ENCODE results near the gene CCDC86.

The CCDC86 gene

GRCh38 chr11:60854140-60854846, 12.4 kb downstream of the CCDC86 start:
- Histone ChIP-seq H4K8ac (ENCODE audit: low read length) (no peak overlapping the region), H3K36me3 (ENCODE audit: control insufficient read depth in 1 of 2, insufficient read depth in 2 of 2, low read depth in 1 of 2, low read length in 2 of 2) (peaks cover 34 to 43% of the 10 kb centered on the region in 2 experiments), H2AFZ (ENCODE audit: low read depth, low read length) (no peak overlapping the region), H4K91ac (ENCODE audit: low read length) (no peak overlapping the region), H2BK15ac (ENCODE audit: low read depth, poor library complexity, severe bottlenecking) (peak overlapping the region; percentile 31), H3K18ac (ENCODE audit: low read depth in 1 of 2, low read length in 2 of 2) (no peak overlapping the region), H3K27me3 (ENCODE audit: control insufficient read depth in 1 of 2, insufficient read depth in 1 of 2, low read length in 2 of 2) (no peaks in the 10 kb centered on the region), H3K4ac (ENCODE audit: low read depth in 1 of 2, low read length in 2 of 2) (no peak overlapping the region), H3K4me3 (ENCODE audit: insufficient read depth in 1 of 2, low read depth in 1 of 2, low read length in 2 of 2) (no peak overlapping the region), H2BK5ac (ENCODE audit: low read depth, low read length, poor library complexity, severe bottlenecking) (no peak overlapping the region), H2AK5ac (ENCODE audit: low read length, severe bottlenecking) (no peak overlapping the region), H3K4me1 (ENCODE audit: control insufficient read depth, insufficient read depth, low read depth, low read length) (peaks cover 8% of the 10 kb centered on the region), H2BK120ac (ENCODE audit: low read depth, low read length) (no peak overlapping the region), H3K79me1 (replicated peaks; ENCODE audit: low read length, poor library complexity, severe bottlenecking) (no peaks in the 10 kb centered on the region), H3K14ac (ENCODE audit: low read length in 2 of 2) (no peak overlapping the region), H3K9me3 (ENCODE audit: control insufficient read depth, low read length) (no peaks in the 10 kb centered on the region), H2BK12ac (ENCODE audit: low read length in 2 of 2) (no peak overlapping the region), H3K23ac (ENCODE audit: low read length in 2 of 2) (no peak overlapping the region), H3K4me2 (ENCODE audit: low read length, poor library complexity, severe bottlenecking) (no peak overlapping the region), H3K9ac (ENCODE audit: low read length) (no peak overlapping the region), H3K27ac (ENCODE audit: low read length, poor library complexity, severe bottlenecking) (no peak overlapping the region)
- 86% methylated on average over 6 of the region's 8 CpGs for WGBS
- no peak for DNase-seq

- WGBS, result 88% methylated on average over 5 of the region's 8 CpGs
- H2BK15ac ChIP-seq (ENCODE audit: low read depth, poor library complexity, severe bottlenecking), result no peak overlapping the region
- H3K36me3 ChIP-seq (ENCODE audit: control insufficient read depth in 1 of 2, insufficient read depth in 2 of 2, low read depth in 1 of 2, low read length in 2 of 2), result peaks cover 26 to 36% of the 10 kb centered on the region in 2 experiments
- no peak overlapping the region for H2BK5ac ChIP-seq (ENCODE audit: low read depth, low read length, poor library complexity, severe bottlenecking)
- no peak overlapping the region for H3K23ac ChIP-seq (ENCODE audit: low read length in 2 of 2)
- no peak overlapping the region for H2AFZ ChIP-seq (ENCODE audit: low read depth, low read length)
- no peak overlapping the region for H3K9ac ChIP-seq (ENCODE audit: low read length)
- H3K4ac ChIP-seq (ENCODE audit: low read depth in 1 of 2, low read length in 2 of 2), result no peak overlapping the region
- no peak overlapping the region for H3K4me3 ChIP-seq (ENCODE audit: insufficient read depth in 1 of 2, low read depth in 1 of 2, low read length in 2 of 2)
- H3K4me2 ChIP-seq (ENCODE audit: low read length, poor library complexity, severe bottlenecking), result no peak overlapping the region
- no peaks in the 10 kb centered on the region for H3K79me1 ChIP-seq (replicated peaks; ENCODE audit: low read length, poor library complexity, severe bottlenecking)
- H3K27ac ChIP-seq (ENCODE audit: low read length, poor library complexity, severe bottlenecking), result no peak overlapping the region
- no peak overlapping the region for H4K8ac ChIP-seq (ENCODE audit: low read length)
- H4K91ac ChIP-seq (ENCODE audit: low read length), result no peak overlapping the region
- DNase-seq, result no peak
- no peaks in the 10 kb centered on the region for H3K27me3 ChIP-seq (ENCODE audit: control insufficient read depth in 1 of 2, insufficient read depth in 1 of 2, low read length in 2 of 2)
- no peak overlapping the region for H3K14ac ChIP-seq (ENCODE audit: low read length in 2 of 2)
- H3K9me3 ChIP-seq (ENCODE audit: control insufficient read depth, low read length), result no peaks in the 10 kb centered on the region
- H2BK12ac ChIP-seq (ENCODE audit: low read length in 2 of 2), result no peak overlapping the region
- H2BK120ac ChIP-seq (ENCODE audit: low read depth, low read length), result no peak overlapping the region
- H3K4me1 ChIP-seq (ENCODE audit: control insufficient read depth, insufficient read depth, low read depth, low read length), result peaks cover 8% of the 10 kb centered on the region
- H3K18ac ChIP-seq (ENCODE audit: low read depth in 1 of 2, low read length in 2 of 2), result no peak overlapping the region
- no peak overlapping the region for H2AK5ac ChIP-seq (ENCODE audit: low read length, severe bottlenecking)
Measured at GRCh38 chr11:60854847-60855725, 13.2 kb downstream of the CCDC86 start.

DNA sequence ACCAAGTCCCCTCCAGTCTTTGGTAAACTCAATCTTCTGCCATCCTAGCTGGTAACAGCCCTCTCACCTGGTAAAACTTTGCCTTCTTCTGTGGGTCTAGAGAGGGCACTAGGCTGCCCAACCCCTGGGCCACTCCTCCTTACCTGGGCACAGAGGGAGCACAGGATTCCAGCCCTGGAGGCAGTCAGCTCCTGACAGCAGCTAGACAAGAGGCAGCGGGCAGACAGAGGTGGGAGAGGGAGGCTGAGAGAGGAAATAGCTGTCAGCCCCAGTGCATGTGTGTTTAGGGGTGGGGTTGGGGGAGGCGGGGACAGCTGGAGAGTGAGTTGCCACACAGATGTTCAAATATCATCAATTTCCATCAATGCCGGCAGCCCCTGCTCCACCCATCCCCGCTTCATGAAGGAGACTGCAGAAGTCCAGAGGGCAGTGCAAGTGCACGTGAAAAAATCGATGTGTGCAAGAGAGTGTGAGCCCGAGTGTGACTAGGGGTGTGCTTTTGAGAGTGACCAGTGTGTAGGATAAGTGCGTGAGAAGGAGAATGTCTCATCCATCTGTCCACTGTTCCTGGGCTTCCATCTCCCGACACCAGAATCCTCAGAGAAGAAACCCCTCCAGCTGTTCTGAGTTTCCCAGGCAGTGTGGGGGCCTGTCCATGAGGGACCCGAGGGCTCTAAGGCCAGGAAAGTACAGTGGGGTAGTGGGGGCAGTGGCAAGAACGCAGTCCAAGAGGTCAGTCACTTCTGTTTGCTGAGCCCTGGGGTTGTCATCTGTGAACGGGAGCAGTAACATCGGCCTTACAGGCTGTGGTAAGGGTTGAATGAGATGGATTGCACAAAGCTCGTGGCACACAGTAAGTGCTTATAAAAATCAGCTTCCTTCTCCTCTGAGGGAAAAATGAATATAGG, 14.1 kb downstream of the CCDC86 start, which contains the start of gene PTGDR2:
Gene PTGDR2, minus strand, starts transcription at position 225 of the 908 bp plus-strand sequence. CDS start 2,228 bp downstream, outside the sequence.
- H3K36me3 ChIP-seq (ENCODE audit: control insufficient read depth in 1 of 2, insufficient read depth in 2 of 2, low read depth in 1 of 2, low read length in 2 of 2), result peaks cover 17 to 27% of the 10 kb centered on the region in 2 experiments
- no peaks in the 10 kb centered on the region for H3K79me1 ChIP-seq (replicated peaks; ENCODE audit: low read length, poor library complexity, severe bottlenecking)
- H3K9ac ChIP-seq (ENCODE audit: low read length), result no peak within 1 kb of the TSS

More for the DNA sequence above, 14.1 kb downstream of the CCDC86 start, which contains the start of gene PTGDR2:
- Histone ChIP-seq H3K4me3 (ENCODE audit: insufficient read depth in 1 of 2, low read depth in 1 of 2, low read length in 2 of 2) (no peak within 1 kb of the TSS), H2BK5ac (ENCODE audit: low read depth, low read length, poor library complexity, severe bottlenecking) (no peak within 1 kb of the TSS), H2AK5ac (ENCODE audit: low read length, severe bottlenecking) (no peak within 1 kb of the TSS), H3K27me3 (ENCODE audit: control insufficient read depth in 1 of 2, insufficient read depth in 1 of 2, low read length in 2 of 2) (no peaks in the 10 kb centered on the region), H3K27ac (ENCODE audit: low read length, poor library complexity, severe bottlenecking) (no peak within 1 kb of the TSS), H3K4me1 (ENCODE audit: control insufficient read depth, insufficient read depth, low read depth, low read length) (peaks cover 9% of the 10 kb centered on the region), H2BK120ac (ENCODE audit: low read depth, low read length) (no peak within 1 kb of the TSS), H2BK12ac (ENCODE audit: low read length in 2 of 2) (no peak within 1 kb of the TSS), H3K18ac (ENCODE audit: low read depth in 1 of 2, low read length in 2 of 2) (no peak within 1 kb of the TSS), H3K4me2 (ENCODE audit: low read length, poor library complexity, severe bottlenecking) (no peak within 1 kb of the TSS), H3K14ac (ENCODE audit: low read length in 2 of 2) (no peak within 1 kb of the TSS), H4K91ac (ENCODE audit: low read length) (no peak within 1 kb of the TSS), H4K8ac (ENCODE audit: low read length) (no peak within 1 kb of the TSS), H2BK15ac (ENCODE audit: low read depth, poor library complexity, severe bottlenecking) (peak within 1 kb of the TSS; percentile 13), H3K9me3 (ENCODE audit: control insufficient read depth, low read length) (no peaks in the 10 kb centered on the region), H2AFZ (ENCODE audit: low read depth, low read length) (no peak within 1 kb of the TSS), H3K4ac (ENCODE audit: low read depth in 1 of 2, low read length in 2 of 2) (no peak within 1 kb of the TSS), H3K23ac (ENCODE audit: low read length in 2 of 2) (no peak within 1 kb of the TSS)
- 94% methylated on average over 9 of the region's 14 CpGs for WGBS
- DNase-seq, result no peak

Data from mesenchymal stem cell (in vitro differentiated cells and primary cell).